Pancreas (tissue), 10 donors: ENCODE measurements around the gene TM2D3. TPM values are rescaled to one million over a fixed set of nuclear protein-coding genes. Genes with fewer than 3 reads are reported as not detected.
A peak's percentile ranks its signal among the peaks of the same experiment; 100 is the strongest.

Source experiments
- ATAC-seq, 4 donors: fragments of 200-7000 bp; cut with Tn5 transposase; one replicate each; pipeline versions ENCODE4 v1.8.0 to v1.9.1; 2020; ENCODE audit warnings: mild to moderate bottlenecking in 4 of 4, moderate library complexity in 4 of 4
- DNase-seq, 6 donors: peaks; one replicate each; pipeline ENCODE4 v3.0.0-alpha.2; 2020
- FAIRE-seq: peaks from 2 replicates; lab custom pipeline; 2012; peaks lifted over from hg19 to GRCh38; lab: Jason Lieb, UNC
- H3K27ac ChIP-seq, 4 donors: fragments of 200-600 bp; sonication (generic); 1 replicate in 3 of 4; 2 replicates in 1 of 4; pipeline versions ENCODE4 v1.5.0 to v1.8.0; 2020
- H3K27me3 ChIP-seq, 4 donors: fragments of 200-600 bp; one replicate each; pipeline ENCODE4 v1.8.0; 2021
- H3K36me3 ChIP-seq, 3 donors: fragments of 200-600 bp; sonication (generic) in 1 of 3; one replicate each; pipeline versions ENCODE4 v1.5.0 to v1.8.0; 2020 to 2021
- H3K4me1 ChIP-seq, 3 donors: fragments of 200-600 bp; one replicate each; pipeline ENCODE4 v1.8.0; 2021
- H3K4me3 ChIP-seq, 4 donors: fragments of 200-600 bp; sonication (generic) in 2 of 4; one replicate each; pipeline versions ENCODE4 v1.5.0 to v1.8.0; 2020 to 2021
- H3K9me3 ChIP-seq, 4 donors: fragments of 200-600 bp; one replicate each; pipeline ENCODE4 v1.8.0; 2021
- WGBS, 2 donors: extraction: QIAGEN DNeasy Blood & Tissue Kit; methylation state at CpG; one replicate each; pipeline ENCODE4 v1.1.7; 2013; 5-methylcytosine and 5-hydroxymethylcytosine counted together
- intact Hi-C, 3 donors: fragments of 100-400 bp; cut with DNase I; formaldehyde crosslinking; loops; one replicate each; pipeline versions ENCODE4 v1.11.1 to v1.14.2; 2022
- polyA plus RNA-seq, 2 donors: library from polyadenylated mRNA; stranded (reverse); fragments of 200-250 nt; gene quantifications; one replicate each; pipeline ENCODE4 v1.2.3, GENCODE V29; 2013
- total RNA-seq, 6 donors: library from RNA; stranded (reverse); fragmentation: NEBNext Ultra II Directional in 4 of 6; extraction: Animal tissue kit (Norgen Biotek cat#: 25700) in 4 of 6; gene quantifications; one replicate each; pipeline versions ENCODE4 v1.2.1 to v1.2.4, GENCODE V29; 2021 to 2023
- TF ChIP-seq, protein P1 (sequence below), 4 donors: fragments of 200-600 bp; sonication (generic) in 3 of 4; IDR thresholded peaks; one replicate each; pipeline versions ENCODE4 v1.5.0 to v1.8.0; 2021; ENCODE audit warnings: antibody characterized with exemption in 4 of 4
- donor health status: healthy with polysubstance abuse.
- donor health status: DM: no; HTN: no; CAD: no; lungs with moderate emphysema.
- donor health status: DM: no; HTN: no; CAD: no.
- donor health status: control.
- donor health status: control.
- donor health status: Bipolar disorder and iron deficiency.
- donor health status: DM: yes; HTN: yes; CAD: no.
- donor health status: DM: no; HTN: no; CAD: no.
- donor health status: DM: no; HTN: no; CAD: no.
- donor health status: DM: yes; HTN: yes; CAD: no.

Gene TM2D3
- total and polyA plus RNA-seq, 8 donors: 16.0 to 42.8 (median 20.2) TPM

DNA sequence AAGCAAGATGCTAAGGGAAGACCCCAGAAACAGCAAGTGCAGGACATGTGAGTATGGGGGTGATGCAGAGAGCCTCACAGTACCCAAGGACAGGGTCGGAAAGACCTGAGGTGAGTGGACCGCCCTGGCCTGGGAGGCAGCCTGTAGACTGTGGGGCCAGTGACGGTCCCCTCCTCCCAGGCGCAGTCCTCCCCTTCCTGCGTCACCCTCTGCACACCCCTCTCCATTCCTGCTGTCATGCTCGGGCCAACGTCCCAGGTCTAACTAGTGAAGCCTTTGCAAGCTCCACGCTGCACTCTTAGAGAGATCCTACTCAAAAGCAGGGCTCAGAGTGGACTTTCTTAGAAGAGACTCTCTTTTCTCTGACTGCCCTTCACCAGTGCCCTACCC is 41.6 kb downstream of the TM2D3 start:
- intact Hi-C loops: no loop called here
- no peak for FAIRE-seq
- 87 to 97% methylated on average over 8 of the region's 8 CpGs for WGBS, 2 donors

GRCh38 chr15:101609742-101610610 is 42.2 kb downstream of the TM2D3 start:
- Histone ChIP-seq H3K27me3 (no peaks in the 10 kb centered on the region), H3K4me3 (no peak overlapping the region), H3K27ac (no peak overlapping the region), H3K36me3 (no peaks in the 10 kb centered on the region), H3K4me1 (no peaks in the 10 kb centered on the region), H3K9me3 (no peaks in the 10 kb centered on the region)
- no peak for ATAC-seq
- WGBS, 2 donors: 77 to 83% methylated on average over 23 of the region's 23 CpGs
- DNase-seq: peak in 1 of 6 donors; percentile 40
- no peak for FAIRE-seq
- intact Hi-C loops: no loop called here
- TF ChIP-seq, protein P1, sequence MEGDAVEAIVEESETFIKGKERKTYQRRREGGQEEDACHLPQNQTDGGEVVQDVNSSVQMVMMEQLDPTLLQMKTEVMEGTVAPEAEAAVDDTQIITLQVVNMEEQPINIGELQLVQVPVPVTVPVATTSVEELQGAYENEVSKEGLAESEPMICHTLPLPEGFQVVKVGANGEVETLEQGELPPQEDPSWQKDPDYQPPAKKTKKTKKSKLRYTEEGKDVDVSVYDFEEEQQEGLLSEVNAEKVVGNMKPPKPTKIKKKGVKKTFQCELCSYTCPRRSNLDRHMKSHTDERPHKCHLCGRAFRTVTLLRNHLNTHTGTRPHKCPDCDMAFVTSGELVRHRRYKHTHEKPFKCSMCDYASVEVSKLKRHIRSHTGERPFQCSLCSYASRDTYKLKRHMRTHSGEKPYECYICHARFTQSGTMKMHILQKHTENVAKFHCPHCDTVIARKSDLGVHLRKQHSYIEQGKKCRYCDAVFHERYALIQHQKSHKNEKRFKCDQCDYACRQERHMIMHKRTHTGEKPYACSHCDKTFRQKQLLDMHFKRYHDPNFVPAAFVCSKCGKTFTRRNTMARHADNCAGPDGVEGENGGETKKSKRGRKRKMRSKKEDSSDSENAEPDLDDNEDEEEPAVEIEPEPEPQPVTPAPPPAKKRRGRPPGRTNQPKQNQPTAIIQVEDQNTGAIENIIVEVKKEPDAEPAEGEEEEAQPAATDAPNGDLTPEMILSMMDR (IDR thresholded peaks at IDR 0.05): no peak

More for the DNA sequence above, 41.6 kb downstream of the TM2D3 start:
- DNase-seq (peak in 1 of 6 donors; percentile 43), ATAC-seq (no peak)
- Histone ChIP-seq H3K4me3 (no peak overlapping the region), H3K27ac (no peak overlapping the region), H3K36me3 (no peaks in the 10 kb centered on the region), H3K4me1 (peaks cover 0 to 4% (median 1%) of the 10 kb centered on the region in 3 donors), H3K27me3 (no peaks in the 10 kb centered on the region), H3K9me3 (no peaks in the 10 kb centered on the region)
- TF ChIP-seq, protein P1 (IDR thresholded peaks at IDR 0.05): no peak

DNA sequence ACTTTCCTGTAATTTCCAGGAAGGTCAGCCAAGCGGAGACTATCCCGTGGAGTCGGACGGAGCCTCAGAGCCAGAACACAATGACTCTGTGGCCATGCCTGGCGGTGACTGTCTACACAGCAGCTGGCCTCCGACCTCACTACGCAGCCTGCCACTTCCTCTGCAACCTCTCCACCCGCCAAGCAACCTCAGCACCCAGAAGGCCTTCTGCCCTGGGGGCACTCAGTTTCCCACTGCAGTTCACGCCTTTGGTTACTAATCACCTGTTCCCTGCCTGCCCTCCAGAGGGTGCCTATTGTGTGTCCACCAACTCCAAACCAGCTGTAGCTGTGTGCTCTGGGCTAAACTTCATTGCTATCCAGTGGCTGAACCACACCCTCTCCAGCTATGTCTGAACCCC is 44.0 kb downstream of the TM2D3 start:
- Histone ChIP-seq H3K36me3 (no peaks in the 10 kb centered on the region), H3K4me1 (no peaks in the 10 kb centered on the region), H3K27ac (no peak overlapping the region), H3K4me3 (no peak overlapping the region), H3K9me3 (no peaks in the 10 kb centered on the region), H3K27me3 (no peaks in the 10 kb centered on the region)
- TF ChIP-seq, protein P1 (IDR thresholded peaks at IDR 0.05): no peak
- 86 to 87% methylated on average over 9 of the region's 9 CpGs for WGBS, 2 donors
- intact Hi-C loops: no loop called here
- FAIRE-seq: no peak
- no peak for DNase-seq
- no peak for ATAC-seq

DNA sequence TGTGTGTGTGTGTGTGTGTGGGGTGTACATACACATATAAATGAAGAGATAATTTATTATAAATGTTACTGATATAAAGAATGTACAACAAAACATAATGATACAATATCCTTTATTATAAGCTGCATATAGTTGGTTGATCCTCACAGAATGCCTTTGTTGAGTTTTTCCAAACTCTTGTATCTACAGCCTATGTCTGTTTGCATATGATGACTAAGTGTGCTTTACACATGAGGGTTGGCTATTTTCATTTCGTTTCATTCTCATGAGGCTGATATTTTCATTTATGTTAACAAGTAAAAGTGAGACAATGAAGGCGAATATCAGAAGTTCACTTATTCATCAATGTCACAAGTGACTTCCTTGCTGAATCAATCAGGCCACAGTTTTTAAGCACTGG is 45.1 kb downstream of the TM2D3 start:
- no peak for ATAC-seq
- Histone ChIP-seq H3K27me3 (no peaks in the 10 kb centered on the region), H3K27ac (no peak overlapping the region), H3K4me1 (no peaks in the 10 kb centered on the region), H3K9me3 (no peaks in the 10 kb centered on the region), H3K4me3 (no peak overlapping the region), H3K36me3 (no peaks in the 10 kb centered on the region)
- TF ChIP-seq, protein P1 (IDR thresholded peaks at IDR 0.05): no peak
- DNase-seq: no peak
- 68 to 73% methylated on average over 2 of the region's 2 CpGs for WGBS, 2 donors
- no peak for FAIRE-seq
- intact Hi-C loops: no loop called here
